Activated CD8-positive, alpha-beta memory T cell treated with anti-CD3 and anti-CD28 coated beads for 4 hours (primary cell): ENCODE results near the gene ARHGAP27.
"Not testable (repeated sequence)": the region's sequence is repeated elsewhere in the genome, so short reads cannot be mapped to it uniquely, and the experiment has no call there.

Experiments
- DNase-seq, 2 donors: peaks; one replicate each; pipeline ENCODE4 v3.0.0-alpha.2; 2020; ENCODE audit warnings: low read depth in 2 of 2

ARHGAP27 gene

DNA sequence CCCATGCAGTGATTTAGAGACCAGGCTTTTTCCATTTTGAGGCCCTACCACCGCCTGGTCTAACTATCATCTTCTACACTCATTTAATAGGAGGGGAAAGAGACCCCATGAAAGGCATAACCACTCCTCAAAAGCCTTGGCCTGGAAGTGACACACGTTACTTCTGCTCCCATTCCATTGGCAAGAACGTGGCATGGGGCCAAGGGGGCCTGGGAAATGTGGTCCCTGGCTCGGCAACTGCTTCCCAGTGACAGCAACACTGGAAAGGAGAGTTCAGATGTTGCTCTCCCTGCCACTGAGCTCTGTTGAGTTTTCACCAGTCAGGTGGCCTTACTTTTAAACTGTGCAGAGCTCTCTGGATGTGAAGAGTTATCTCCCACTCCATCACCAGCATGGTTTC is 70.7 kb downstream of the ARHGAP27 start:
- no peak for DNase-seq

DNA sequence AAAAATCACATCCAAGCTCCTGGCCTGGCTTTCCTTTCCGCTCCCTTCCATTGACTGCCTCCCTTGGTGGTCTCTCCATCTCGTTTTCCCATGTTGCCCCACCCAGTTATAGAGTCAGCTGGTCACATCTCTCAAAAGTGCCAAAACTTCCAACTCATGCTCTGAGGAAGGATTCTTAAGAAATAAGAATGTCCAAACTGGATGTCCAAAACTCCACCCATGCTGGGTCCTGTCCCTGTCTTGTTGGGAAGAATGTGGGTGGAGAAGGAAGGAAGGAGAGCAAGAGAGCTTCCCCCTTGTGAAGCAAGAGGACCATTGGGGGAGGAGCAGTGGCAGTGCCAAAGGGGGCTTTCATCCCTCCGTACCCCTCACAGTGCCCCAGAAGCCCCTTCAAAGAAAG is 71.2 kb downstream of the ARHGAP27 start:
- DNase-seq = no peak

DNA sequence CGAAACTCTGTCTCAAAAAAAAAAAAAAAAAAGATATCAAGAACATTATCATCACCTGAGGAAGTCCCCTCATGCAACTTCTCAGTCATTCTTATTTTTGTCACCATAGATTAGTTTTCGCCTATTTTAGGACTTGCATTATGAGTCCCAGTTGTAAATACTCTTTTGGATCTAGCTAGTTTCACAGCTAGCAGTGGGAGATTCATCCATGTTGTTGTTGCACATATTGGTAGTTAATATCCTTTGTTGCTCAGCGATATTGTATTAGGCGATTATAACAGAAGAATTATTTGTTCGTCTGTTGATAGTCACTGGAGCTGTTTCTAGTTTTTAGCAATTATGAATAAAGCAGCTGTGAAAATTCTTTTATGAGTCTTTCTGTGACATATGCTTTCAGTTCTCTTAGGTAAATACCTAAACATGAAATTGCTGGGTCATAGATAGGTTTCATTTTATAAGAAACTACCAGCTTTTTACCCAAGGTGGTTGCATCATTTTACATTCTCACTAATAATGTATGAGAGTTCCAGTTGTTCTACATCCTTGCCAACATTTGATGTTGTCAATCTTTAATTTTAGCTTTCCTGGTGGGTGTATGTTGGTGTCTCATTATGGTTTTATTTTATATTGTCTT is 75.2 kb downstream of the ARHGAP27 start:
- DNase-seq = no peak

DNA sequence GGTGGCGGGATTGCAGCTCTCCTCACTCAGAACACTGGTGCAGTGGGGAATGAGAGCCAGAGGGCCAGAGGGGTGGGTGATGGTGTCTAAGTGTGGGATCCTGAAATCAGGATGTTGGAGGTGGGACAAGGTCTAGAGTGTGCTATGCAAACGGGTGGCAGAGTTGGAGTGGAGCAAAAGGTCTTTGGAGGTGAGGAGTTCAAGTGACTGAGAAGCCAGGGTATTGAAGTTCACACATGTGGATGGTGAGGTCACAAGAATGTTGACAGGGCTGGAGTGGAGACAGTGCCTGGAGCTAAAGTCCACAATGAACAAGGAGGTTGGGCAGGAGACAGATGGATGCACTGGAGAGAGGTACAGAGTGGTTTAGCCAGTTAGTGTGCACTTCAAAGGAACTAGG is 77.6 kb downstream of the ARHGAP27 start:
- no peak for DNase-seq

DNA sequence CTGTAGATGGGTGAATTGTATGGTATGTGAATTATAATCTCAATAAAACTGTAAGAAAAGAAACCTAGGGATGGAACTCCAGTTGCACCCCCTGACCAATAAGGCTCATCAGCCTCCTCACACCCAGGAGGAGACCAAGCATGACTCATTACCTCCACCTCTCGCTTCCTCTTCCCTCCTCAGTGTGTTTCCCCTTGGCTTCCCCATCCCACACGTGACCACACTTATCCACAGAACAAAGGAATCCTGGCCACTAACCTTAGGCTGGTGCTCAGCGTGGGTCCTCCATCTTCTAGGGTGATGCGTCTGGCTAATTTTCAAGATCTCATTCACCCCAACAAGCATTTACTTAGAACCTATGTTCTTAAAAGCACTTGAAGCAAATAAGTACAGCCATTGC is 79.6 kb downstream of the ARHGAP27 start:
- peak in 1 of 2 donors; percentile 9 for DNase-seq

DNA sequence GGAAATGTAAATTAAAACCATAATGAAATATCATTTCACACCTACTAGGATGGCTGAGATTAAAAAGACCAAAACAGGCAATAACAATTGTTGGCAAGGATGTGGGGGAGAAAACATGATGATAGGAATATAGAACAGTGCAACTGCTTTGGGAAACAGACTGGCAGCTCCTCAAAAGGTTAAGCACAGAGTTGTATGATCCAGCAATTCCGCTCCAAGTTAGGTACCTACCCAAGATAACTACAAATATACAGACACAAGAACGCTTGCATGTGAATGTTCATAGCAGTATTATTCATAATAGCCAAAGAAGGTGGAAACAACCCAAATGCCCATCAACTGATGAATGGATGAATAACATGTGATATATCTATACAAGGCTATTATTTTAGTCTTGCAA is 80.8 kb downstream of the ARHGAP27 start:
- no peak for DNase-seq

DNA sequence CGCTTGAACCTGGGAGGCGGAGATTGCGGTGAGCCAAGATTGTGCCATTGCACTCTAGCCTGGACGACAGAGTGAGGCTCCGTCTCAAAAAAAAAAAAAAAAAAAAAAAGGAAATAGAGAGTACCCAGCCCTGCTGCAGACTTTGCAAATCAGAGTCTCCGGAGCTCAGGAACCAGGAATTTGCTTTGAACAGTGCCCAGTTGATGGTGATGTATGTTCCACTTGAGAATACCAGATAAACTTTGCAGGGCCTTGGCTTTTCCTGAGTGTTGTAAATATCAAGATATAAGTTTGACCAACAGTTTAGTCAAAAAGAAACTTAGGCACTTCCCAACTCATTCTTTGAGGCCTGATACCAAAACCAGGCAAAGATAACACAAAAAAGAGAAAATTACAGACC is 85.2 kb downstream of the ARHGAP27 start:
- no peak for DNase-seq

DNA sequence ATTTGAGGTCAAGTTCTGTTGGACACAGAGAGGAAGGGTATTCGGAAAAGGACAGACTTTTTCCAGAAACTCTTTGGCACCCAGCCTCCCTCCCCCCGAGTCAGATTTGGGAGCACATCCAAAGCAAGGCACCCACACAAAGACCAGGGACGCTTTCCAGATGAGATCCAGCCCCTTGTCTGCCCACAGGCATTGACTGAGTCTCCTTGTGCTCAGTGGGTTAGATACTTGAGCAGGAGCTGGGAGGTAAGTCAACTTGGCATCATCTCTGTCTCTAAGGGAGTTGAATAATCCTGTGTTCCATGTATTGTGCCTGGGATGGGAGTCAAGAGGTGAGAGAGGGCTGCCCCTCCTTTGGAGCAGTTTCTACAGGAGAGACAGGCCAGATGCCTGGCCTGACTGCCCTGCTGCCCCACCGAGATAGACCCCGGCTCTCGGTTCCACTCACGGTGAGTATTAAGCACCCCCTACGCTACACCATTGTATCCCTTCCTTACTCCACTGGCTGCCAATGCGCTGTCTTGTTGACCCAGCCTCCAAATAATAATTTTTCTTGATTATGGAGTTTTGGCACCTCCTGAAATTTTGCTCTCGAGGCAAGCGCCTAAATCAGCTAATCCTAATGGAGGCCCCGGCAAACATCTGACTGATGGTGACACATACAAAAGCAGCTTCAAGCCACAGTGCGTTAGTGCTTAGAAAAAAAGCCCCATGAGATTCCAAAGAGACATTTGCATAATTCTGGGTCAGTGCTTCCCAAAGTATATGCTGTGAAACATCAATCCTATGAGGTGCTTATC is 86.3 kb downstream of the ARHGAP27 start:
- no peak for DNase-seq

DNA sequence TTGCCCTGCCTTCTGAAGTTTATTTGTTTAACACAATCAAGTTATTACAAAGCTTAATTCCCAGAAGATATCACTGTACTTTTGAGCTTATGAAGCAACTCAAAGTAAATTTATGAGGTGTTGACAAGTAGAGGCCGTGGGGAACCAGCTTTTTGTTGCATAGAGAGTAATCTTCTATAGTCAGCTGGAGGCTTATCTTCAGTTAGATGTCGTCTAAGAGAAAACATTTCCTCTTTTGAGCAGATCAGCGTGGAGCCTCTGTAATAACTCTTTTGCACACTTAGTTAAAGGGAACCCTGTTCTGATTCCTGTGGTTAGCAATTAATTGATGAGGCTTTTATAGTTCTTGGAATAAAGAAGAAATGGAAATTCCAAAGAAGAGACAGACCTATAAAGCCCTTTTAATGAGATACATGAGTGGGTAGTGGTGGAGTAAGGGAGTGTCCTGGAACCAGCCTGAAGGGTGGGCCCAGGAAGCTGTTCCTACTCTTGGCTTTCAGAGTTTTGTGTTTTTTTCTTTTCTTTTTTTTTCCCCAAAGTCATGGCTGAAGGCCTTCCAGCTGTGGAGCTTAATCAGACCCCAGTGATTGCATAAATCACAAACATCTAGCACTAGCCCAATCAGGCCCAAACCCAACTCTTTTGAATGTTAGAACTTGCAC is 87.0 kb downstream of the ARHGAP27 start:
- no peak for DNase-seq

DNA sequence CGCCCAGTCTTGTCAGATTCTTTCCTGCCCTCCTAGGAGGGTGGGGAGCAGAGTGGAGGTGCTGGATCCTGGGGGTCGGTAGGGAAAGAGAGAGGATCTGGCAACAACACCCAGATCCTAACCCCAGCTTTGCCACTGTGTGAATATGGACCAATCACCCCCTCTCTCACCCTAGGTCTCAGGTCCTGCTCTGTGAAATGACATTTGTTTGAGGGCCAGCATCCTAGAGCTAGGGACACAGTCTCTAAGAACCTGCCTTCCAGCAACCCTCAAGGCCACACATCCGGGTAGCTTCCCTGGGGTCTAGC is 87.5 kb downstream of the ARHGAP27 start:
- no peak for DNase-seq

DNA sequence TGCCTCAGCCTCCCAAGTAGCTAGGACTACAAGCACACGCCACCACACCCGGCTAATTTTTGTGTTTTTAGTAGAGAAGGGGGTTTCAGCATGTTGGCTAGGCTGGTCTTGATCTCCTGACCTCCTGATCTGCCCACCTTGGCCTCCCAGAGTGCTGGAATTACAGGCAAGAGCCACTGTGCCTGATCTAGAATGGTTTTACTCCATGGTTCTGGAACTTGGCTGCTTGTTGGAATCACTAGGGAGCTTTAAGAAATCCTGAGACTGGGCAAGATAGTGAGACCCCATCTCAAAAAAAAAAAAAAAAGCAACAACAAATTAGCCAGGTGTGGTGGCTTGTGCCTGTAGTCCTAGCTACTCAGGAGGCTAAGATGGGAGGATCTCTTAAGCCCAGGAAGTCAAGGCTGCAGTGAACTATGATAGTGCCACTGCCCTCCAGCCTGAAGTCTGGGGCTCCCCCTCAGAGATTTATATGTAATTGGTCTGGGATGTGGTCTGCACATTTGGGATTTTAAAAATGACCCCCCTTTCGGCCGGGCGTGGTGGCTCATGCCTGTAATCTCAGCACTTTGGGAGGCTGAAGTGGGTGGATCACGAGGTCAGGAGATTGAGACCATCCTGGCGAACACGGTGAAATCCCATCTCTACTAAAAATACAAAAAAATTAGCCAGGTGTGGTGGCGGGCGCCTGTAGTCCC is 88.6 kb downstream of the ARHGAP27 start:
- DNase-seq = not testable (repeated sequence)
